GM19438 (cell line): ENCODE data around the gene HMOX2.

Source experiments
- ATAC-seq: cut with Tn5 transposase; IDR thresholded peaks from one replicate; pipeline ENCODE4 v1.9.1; 2021; ENCODE audit warnings: low read depth; ENCODE audit not compliant: unreplicated experiment

Gene HMOX2

GRCh38 chr16:4475880-4476788 lies at the start of gene HMOX2:
TSS of gene HMOX2 (plus strand) at chr16:4476398. CDS start at chr16:4505525, 29,127 bp downstream.
- peak; percentile 85 for ATAC-seq

GRCh38 chr16:4426722-4427372 lies 49.4 kb upstream of the HMOX2 start:
- no peak for ATAC-seq

GRCh38 chr16:4428500-4428899 lies 47.7 kb upstream of the HMOX2 start:
- no peak for ATAC-seq

- no peak for ATAC-seq
Measured at GRCh38 chr16:4431023-4431422, 45.2 kb upstream of the HMOX2 start.

- ATAC-seq: no peak
Measured at GRCh38 chr16:4433228-4433627, 43.0 kb upstream of the HMOX2 start.

GRCh38 chr16:4433914-4434787 lies 42.0 kb upstream of the HMOX2 start:
- ATAC-seq: no peak

- ATAC-seq: no peak
Measured at GRCh38 chr16:4435337-4436067, 40.7 kb upstream of the HMOX2 start.

GRCh38 chr16:4437366-4437765 lies 38.8 kb upstream of the HMOX2 start:
- ATAC-seq: no peak

- ATAC-seq: no peak
Measured at GRCh38 chr16:4442371-4442770, 33.8 kb upstream of the HMOX2 start.

- ATAC-seq: no peak
Measured at GRCh38 chr16:4443271-4443670, 32.9 kb upstream of the HMOX2 start.

GRCh38 chr16:4443986-4444385 lies 32.2 kb upstream of the HMOX2 start:
- no peak for ATAC-seq

GRCh38 chr16:4450430-4450829 lies 25.8 kb upstream of the HMOX2 start:
- no peak for ATAC-seq

- no peak for ATAC-seq
Measured at GRCh38 chr16:4450931-4451519, 25.2 kb upstream of the HMOX2 start.

GRCh38 chr16:4452674-4453073 lies 23.5 kb upstream of the HMOX2 start:
- no peak for ATAC-seq

GRCh38 chr16:4454623-4455022 lies 21.6 kb upstream of the HMOX2 start:
- ATAC-seq: no peak

GRCh38 chr16:4455081-4455480 lies 21.1 kb upstream of the HMOX2 start:
- no peak for ATAC-seq

- no peak for ATAC-seq
Measured at GRCh38 chr16:4455951-4456350, 20.2 kb upstream of the HMOX2 start.

GRCh38 chr16:4460936-4461249 lies 15.3 kb upstream of the HMOX2 start:
- ATAC-seq: no peak

GRCh38 chr16:4461250-4462085 lies 14.7 kb upstream of the HMOX2 start:
- no peak for ATAC-seq
